OCI-LY7 (cell line): Measurements from ENCODE around the gene SREBF1. TPM values are rescaled to one million over a fixed set of nuclear protein-coding genes. Genes with fewer than 3 reads are reported as not detected.

Source experiments
- BruUV-seq: library from RNA; stranded (reverse); fragments of 400-500 nt; replicated peaks from 2 replicates; lab custom pipeline; 2021; lab: Mats Ljungman, UMichigan
- CTCF ChIA-PET: fragments of 300-600 bp; sonication (Branson Sonifier 250); formaldehyde crosslinking; loops from one replicate; lab custom pipeline; 2022; ENCODE audit warnings: antibody characterized with exemption; ENCODE audit not compliant: unreplicated experiment; lab: Charles Lee
- POLR2A ChIA-PET: fragments of 300-600 bp; sonication (Branson Sonifier 250); formaldehyde crosslinking; loops from one replicate; lab custom pipeline; 2022; ENCODE audit warnings: antibody characterized with exemption; lab: Charles Lee
- DNase-seq: peaks from one replicate; pipeline ENCODE4 v3.0.0-alpha.2; 2015; ENCODE audit warnings: low spot score
- H2AFZ ChIP-seq: fragments of 200-600 bp; sonication (generic), shearing (Covaris generic); 2 replicates; pipeline ENCODE4 v1.6.1; 2014; ENCODE audit warnings: mild to moderate bottlenecking, antibody characterized with exemption, low read length, moderate library complexity
- H3K27ac ChIP-seq: fragments of 200-600 bp; sonication (generic); 2 replicates; pipeline ENCODE4 v1.5.1; 2014; ENCODE audit warnings: mixed run types, low read depth, mild to moderate bottlenecking, moderate library complexity, low read length, inconsistent platforms; ENCODE audit not compliant: poor library complexity, severe bottlenecking
- H3K36me3 ChIP-seq: fragments of 200-600 bp; sonication (generic); 2 replicates; pipeline ENCODE4 v1.6.1; 2014; ENCODE audit warnings: mild to moderate bottlenecking, antibody characterized with exemption, low read length, moderate library complexity, mixed read lengths; ENCODE audit not compliant: insufficient read depth
- H3K4me1 ChIP-seq: fragments of 200-600 bp; sonication (generic); 2 replicates; pipeline ENCODE4 v1.5.1; 2014; ENCODE audit warnings: mild to moderate bottlenecking, low read length; ENCODE audit not compliant: insufficient read depth, poor library complexity, severe bottlenecking
- H3K4me2 ChIP-seq: fragments of 200-600 bp; sonication (generic); 2 replicates; pipeline ENCODE4 v1.6.1; 2014; ENCODE audit warnings: mild to moderate bottlenecking, low read length
- H3K4me3 ChIP-seq: fragments of 200-600 bp; sonication (generic); 2 replicates; pipeline ENCODE4 v1.5.1; 2014; ENCODE audit warnings: mild to moderate bottlenecking, low read depth, low read length; ENCODE audit not compliant: poor library complexity, severe bottlenecking
- H3K79me2 ChIP-seq: fragments of 200-600 bp; sonication (generic); 2 replicates; pipeline ENCODE4 v1.6.1; 2016; ENCODE audit warnings: low read depth, mild to moderate bottlenecking, low read length, moderate library complexity, mixed read lengths; ENCODE audit not compliant: insufficient read depth
- H3K9me2 ChIP-seq: fragments of 200-600 bp; sonication (generic); 2 replicates; pipeline ENCODE4 v1.6.1; 2016; ENCODE audit warnings: mild to moderate bottlenecking, low read length, mixed read lengths; ENCODE audit not compliant: insufficient read depth
- H3K9me3 ChIP-seq: fragments of 200-600 bp; sonication (generic); 2 replicates; pipeline ENCODE4 v1.6.1; 2014; ENCODE audit warnings: mild to moderate bottlenecking, mixed run types, low read length, mixed read lengths
- H4K20me1 ChIP-seq: fragments of 200-600 bp; sonication (generic); 2 replicates; pipeline ENCODE4 v1.6.1; 2014; ENCODE audit warnings: mild to moderate bottlenecking, antibody characterized with exemption, low read length, moderate library complexity, mixed read lengths; ENCODE audit not compliant: insufficient read depth
- EZH2phosphoT487 ChIP-seq: fragments of 200-600 bp; sonication (generic); IDR thresholded peaks from 2 replicates; pipeline ENCODE4 v1.6.1; 2018; ENCODE audit warnings: low read depth, borderline replicate concordance, mild to moderate bottlenecking, mixed run types, antibody characterized with exemption, low read length, moderate library complexity, mixed read lengths
- intact Hi-C: fragments of 100-400 bp; cut with micrococcal nuclease; formaldehyde crosslinking; loops from one replicate; pipeline ENCODE4 v1.10.0; 2022; ENCODE audit not compliant: unreplicated experiment
- total RNA-seq, 2 experiments: library from RNA; depleted of rRNA in 1 of 2; stranded (reverse); fragments of >200 nt in 1 of 2; shearing (Covaris generic) in 1 of 2; gene quantifications; 2 replicates each; pipeline ENCODE4 v1.2.3, GENCODE V29; 2014 to 2022
- TF ChIP-seq, protein P1 (sequence below): fragments of 200-600 bp; sonication (generic); conservative IDR thresholded peaks from 2 replicates; pipeline ENCODE4 v1.5.1; 2014; ENCODE audit warnings: mild to moderate bottlenecking, antibody characterized with exemption, low read length, moderate library complexity, mixed read lengths

The SREBF1 gene
- total RNA-seq, 2 experiments from 2014 or later: 70.4 to 187 TPM

DNA sequence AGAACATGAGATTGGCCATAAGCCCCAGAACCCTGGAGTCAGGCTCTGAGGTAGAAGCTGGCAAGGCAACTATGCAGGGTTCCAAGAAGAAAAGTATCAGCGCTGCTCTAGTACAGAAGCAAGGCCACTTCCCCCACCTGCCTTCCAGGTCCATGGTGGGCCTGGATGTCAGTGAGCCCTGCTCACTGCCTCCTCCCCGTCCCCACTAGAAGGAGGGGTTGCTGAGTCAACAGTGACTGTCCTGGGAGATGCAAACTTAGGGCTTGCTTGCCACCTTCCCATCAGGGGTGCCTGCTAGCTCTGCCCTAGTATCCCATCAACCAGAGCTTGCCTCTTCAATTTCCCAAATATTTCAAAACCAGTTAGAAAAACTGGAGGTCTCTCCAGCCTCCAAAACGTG is 29.6 kb upstream of the SREBF1 start:
- no peaks in the 10 kb centered on the region for H3K9me3 ChIP-seq
- no peak overlapping the region for H3K4me3 ChIP-seq
- intact Hi-C loops: no loop called here
- BruUV-seq: no TSS peak
- TF ChIP-seq EZH2phosphoT487: no peak
- TF ChIP-seq, protein P1, sequence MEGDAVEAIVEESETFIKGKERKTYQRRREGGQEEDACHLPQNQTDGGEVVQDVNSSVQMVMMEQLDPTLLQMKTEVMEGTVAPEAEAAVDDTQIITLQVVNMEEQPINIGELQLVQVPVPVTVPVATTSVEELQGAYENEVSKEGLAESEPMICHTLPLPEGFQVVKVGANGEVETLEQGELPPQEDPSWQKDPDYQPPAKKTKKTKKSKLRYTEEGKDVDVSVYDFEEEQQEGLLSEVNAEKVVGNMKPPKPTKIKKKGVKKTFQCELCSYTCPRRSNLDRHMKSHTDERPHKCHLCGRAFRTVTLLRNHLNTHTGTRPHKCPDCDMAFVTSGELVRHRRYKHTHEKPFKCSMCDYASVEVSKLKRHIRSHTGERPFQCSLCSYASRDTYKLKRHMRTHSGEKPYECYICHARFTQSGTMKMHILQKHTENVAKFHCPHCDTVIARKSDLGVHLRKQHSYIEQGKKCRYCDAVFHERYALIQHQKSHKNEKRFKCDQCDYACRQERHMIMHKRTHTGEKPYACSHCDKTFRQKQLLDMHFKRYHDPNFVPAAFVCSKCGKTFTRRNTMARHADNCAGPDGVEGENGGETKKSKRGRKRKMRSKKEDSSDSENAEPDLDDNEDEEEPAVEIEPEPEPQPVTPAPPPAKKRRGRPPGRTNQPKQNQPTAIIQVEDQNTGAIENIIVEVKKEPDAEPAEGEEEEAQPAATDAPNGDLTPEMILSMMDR: no peak
- H2AFZ ChIP-seq: no peak overlapping the region
- no peaks in the 10 kb centered on the region for H3K79me2 ChIP-seq
- no peaks in the 10 kb centered on the region for H3K9me2 ChIP-seq
- DNase-seq: no peak
- no peak overlapping the region for H3K27ac ChIP-seq
- H4K20me1 ChIP-seq: no peaks in the 10 kb centered on the region
- CTCF ChIA-PET: no interaction called here
- no peak overlapping the region for H3K4me2 ChIP-seq
- H3K4me1 ChIP-seq: no peaks in the 10 kb centered on the region
- no peaks in the 10 kb centered on the region for H3K36me3 ChIP-seq
- POLR2A ChIA-PET: no interaction called here

DNA sequence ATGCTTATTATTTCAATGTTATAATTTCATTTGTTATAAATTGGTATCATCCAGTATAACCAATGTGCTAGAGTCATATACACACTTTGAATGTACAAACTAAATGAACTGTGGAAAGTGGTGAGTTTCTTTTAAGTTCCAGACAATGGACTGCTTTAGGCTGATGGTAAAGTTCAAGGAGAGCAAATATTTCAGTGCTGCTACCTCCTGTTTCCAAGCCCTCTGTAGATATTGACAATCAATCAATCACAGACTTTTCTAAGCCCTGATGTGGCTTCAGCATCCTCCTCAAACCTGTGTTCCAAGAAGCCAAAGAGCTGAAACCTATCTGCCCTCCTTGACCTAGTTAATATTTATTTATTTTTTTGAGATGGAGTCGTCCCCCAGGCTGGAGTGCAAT is 28.2 kb upstream of the SREBF1 start:
- DNase-seq: no peak
- H3K27ac ChIP-seq: no peak overlapping the region
- H3K36me3 ChIP-seq: no peaks in the 10 kb centered on the region
- H3K9me3 ChIP-seq: no peaks in the 10 kb centered on the region
- no peaks in the 10 kb centered on the region for H4K20me1 ChIP-seq
- BruUV-seq: no TSS peak
- ChIA-PET CTCF (interaction anchor here (0.6 kb wide), 1 partner anchor 467 kb away, joined by 3 read pairs; no protein-coding TSS in a partner anchor), POLR2A (no interaction called here)
- H3K9me2 ChIP-seq: no peaks in the 10 kb centered on the region
- TF ChIP-seq EZH2phosphoT487: no peak
- TF ChIP-seq, protein P1: no peak
- H3K79me2 ChIP-seq: no peaks in the 10 kb centered on the region
- no peak overlapping the region for H2AFZ ChIP-seq
- H3K4me3 ChIP-seq: no peak overlapping the region
- no peaks in the 10 kb centered on the region for H3K4me1 ChIP-seq
- no peak overlapping the region for H3K4me2 ChIP-seq
- intact Hi-C loops: no loop called here

DNA sequence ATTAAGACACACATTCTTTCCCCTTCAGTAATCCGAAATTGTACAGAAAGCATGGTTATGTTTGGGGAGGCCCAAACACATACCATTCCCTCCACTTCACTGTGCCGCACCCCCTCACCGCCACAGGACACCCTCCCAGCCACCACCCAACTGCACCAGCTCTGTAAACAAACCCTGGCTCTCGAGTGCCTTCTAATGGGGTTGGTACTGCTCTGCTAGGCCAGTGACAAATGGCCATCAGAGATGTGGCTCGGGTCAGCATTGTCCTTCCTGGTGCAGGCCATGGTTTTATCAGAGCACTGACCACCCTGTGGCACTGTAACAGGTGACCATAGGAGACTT is 24.0 kb upstream of the SREBF1 start:
- H3K79me2 ChIP-seq: no peaks in the 10 kb centered on the region
- DNase-seq: no peak
- no peak overlapping the region for H3K4me3 ChIP-seq
- no peaks in the 10 kb centered on the region for H3K9me2 ChIP-seq
- H3K36me3 ChIP-seq: no peaks in the 10 kb centered on the region
- no peaks in the 10 kb centered on the region for H3K4me1 ChIP-seq
- ChIA-PET CTCF (interaction anchor here (0.5 kb wide), 1 partner anchor 8 kb away, joined by 4 read pairs; no protein-coding TSS in a partner anchor), POLR2A (no interaction called here)
- no peak overlapping the region for H3K27ac ChIP-seq
- intact Hi-C loops: loop anchor here (1.0 to 5.0 kb wide), 5 partner anchors 48 to 179 kb away; partner anchors contain the start of gene RAI1
- TF ChIP-seq, protein P1: no peak
- TF ChIP-seq EZH2phosphoT487: no peak
- no peaks in the 10 kb centered on the region for H3K9me3 ChIP-seq
- H2AFZ ChIP-seq: no peak overlapping the region
- no TSS peak for BruUV-seq
- H4K20me1 ChIP-seq: no peaks in the 10 kb centered on the region
- no peak overlapping the region for H3K4me2 ChIP-seq
